Measurements from ENCODE around the gene FBXL13. TPM values are rescaled to one million over a fixed set of nuclear protein-coding genes. Genes with fewer than 3 reads are reported as not detected.

The FBXL13 gene
- total and polyA plus RNA-seq, 4 experiments from 2014 or later, result 0.10 to 2.2 (median 0.49) TPM; not detected in 1

- Histone ChIP-seq H3K4me3 (ENCODE audit: low read length in 2 of 2) (no peak overlapping the region), H3K27ac (ENCODE audit: low read depth, low read length) (no peak overlapping the region), H3K9me3 (ENCODE audit: control insufficient read depth in 1 of 2, low read length in 2 of 2) (no peaks in the 10 kb centered on the region), H3K27me3 (ENCODE audit: insufficient read depth, low read length) (no peaks in the 10 kb centered on the region), H3K4me1 (ENCODE audit: insufficient read depth, low read length) (no peaks in the 10 kb centered on the region), H3K36me3 (ENCODE audit: insufficient read depth, low read length) (no peaks in the 10 kb centered on the region)
- intact Hi-C loops (cut with micrococcal nuclease), result no loop called here
- ChIA-PET CTCF (ENCODE audit: partially characterized antibody) (no interaction called here), POLR2A (ENCODE audit: partially characterized antibody) (no interaction called here)
- Mint-ChIP-seq H3K27me3 (no peaks in the 10 kb centered on the region), H3K27ac (no peak overlapping the region), H3K9me3 (peaks cover 0 to 2% (median 0%) of the 10 kb centered on the region in 8 donors), H3K36me3 (no peaks in the 10 kb centered on the region), H3K4me1 (no peaks in the 10 kb centered on the region), H3K4me3 (no peak overlapping the region)
- no peak for DNase-seq
These were observed 81.5 kb downstream of the FBXL13 start for GRCh38 chr7:102992938-102993717.

GRCh38 chr7:102992509-102992937 is 82.1 kb downstream of the FBXL13 start:
- DNase-seq, result no peak
- no peak overlapping the region for H3K4me3 ChIP-seq (ENCODE audit: low read length in 2 of 2)
- no peaks in the 10 kb centered on the region for H3K9me3 ChIP-seq (ENCODE audit: control insufficient read depth in 1 of 2, low read length in 2 of 2)
- intact Hi-C loops (cut with micrococcal nuclease), result no loop called here
- H3K27ac ChIP-seq (ENCODE audit: low read depth, low read length), result no peak overlapping the region
- ChIA-PET POLR2A (ENCODE audit: partially characterized antibody) (no interaction called here), CTCF (ENCODE audit: partially characterized antibody) (no interaction called here)
- no peaks in the 10 kb centered on the region for H3K36me3 ChIP-seq (ENCODE audit: insufficient read depth, low read length)
- no peaks in the 10 kb centered on the region for H3K4me1 ChIP-seq (ENCODE audit: insufficient read depth, low read length)
- no peaks in the 10 kb centered on the region for H3K36me3 Mint-ChIP-seq
- H3K27ac Mint-ChIP-seq, result no peak overlapping the region
- no peaks in the 10 kb centered on the region for H3K27me3 Mint-ChIP-seq
- H3K9me3 Mint-ChIP-seq, result peaks cover 0 to 2% (median 0%) of the 10 kb centered on the region in 8 donors
- no peaks in the 10 kb centered on the region for H3K4me1 Mint-ChIP-seq
- H3K4me3 Mint-ChIP-seq, result no peak overlapping the region
- H3K27me3 ChIP-seq (ENCODE audit: insufficient read depth, low read length), result no peaks in the 10 kb centered on the region

GRCh38 chr7:102991540-102992214 is 82.9 kb downstream of the FBXL13 start:
- no peaks in the 10 kb centered on the region for H3K36me3 ChIP-seq (ENCODE audit: insufficient read depth, low read length)
- H3K4me1 ChIP-seq (ENCODE audit: insufficient read depth, low read length), result no peaks in the 10 kb centered on the region
- H3K4me3 Mint-ChIP-seq, result no peak overlapping the region
- no peaks in the 10 kb centered on the region for H3K27me3 ChIP-seq (ENCODE audit: insufficient read depth, low read length)
- no peak for DNase-seq
- intact Hi-C loops (cut with micrococcal nuclease), result no loop called here
- H3K36me3 Mint-ChIP-seq, result no peaks in the 10 kb centered on the region
- no peaks in the 10 kb centered on the region for H3K9me3 Mint-ChIP-seq
- H3K4me3 ChIP-seq (ENCODE audit: low read length in 2 of 2), result no peak overlapping the region
- no peak overlapping the region for H3K27ac Mint-ChIP-seq
- H3K4me1 Mint-ChIP-seq, result no peaks in the 10 kb centered on the region
- H3K27ac ChIP-seq (ENCODE audit: low read depth, low read length), result no peak overlapping the region
- H3K27me3 Mint-ChIP-seq, result no peaks in the 10 kb centered on the region
- POLR2A ChIA-PET (ENCODE audit: partially characterized antibody), result no interaction called here
- no peaks in the 10 kb centered on the region for H3K9me3 ChIP-seq (ENCODE audit: control insufficient read depth in 1 of 2, low read length in 2 of 2)
- CTCF ChIA-PET (ENCODE audit: partially characterized antibody), result no interaction called here

- H3K27ac ChIP-seq (ENCODE audit: low read depth, low read length), result no peak overlapping the region
- Mint-ChIP-seq H3K4me3 (no peak overlapping the region), H3K27ac (no peak overlapping the region), H3K36me3 (no peaks in the 10 kb centered on the region), H3K4me1 (no peaks in the 10 kb centered on the region), H3K27me3 (no peaks in the 10 kb centered on the region), H3K9me3 (no peaks in the 10 kb centered on the region)
- no peaks in the 10 kb centered on the region for H3K9me3 ChIP-seq (ENCODE audit: control insufficient read depth in 1 of 2, low read length in 2 of 2)
- H3K27me3 ChIP-seq (ENCODE audit: insufficient read depth, low read length), result no peaks in the 10 kb centered on the region
- no peak overlapping the region for H3K4me3 ChIP-seq (ENCODE audit: low read length in 2 of 2)
- no peak for DNase-seq
- H3K4me1 ChIP-seq (ENCODE audit: insufficient read depth, low read length), result no peaks in the 10 kb centered on the region
- ChIA-PET POLR2A (ENCODE audit: partially characterized antibody) (no interaction called here), CTCF (ENCODE audit: partially characterized antibody) (no interaction called here)
- H3K36me3 ChIP-seq (ENCODE audit: insufficient read depth, low read length), result no peaks in the 10 kb centered on the region
- intact Hi-C loops (cut with micrococcal nuclease), result no loop called here
These were observed 83.5 kb downstream of the FBXL13 start for GRCh38 chr7:102991077-102991539.

GRCh38 chr7:102990642-102991041 is 84.0 kb downstream of the FBXL13 start:
- intact Hi-C loops (cut with micrococcal nuclease), result no loop called here
- CTCF ChIA-PET (ENCODE audit: partially characterized antibody), result no interaction called here

GRCh38 chr7:102988631-102989560 is 85.7 kb downstream of the FBXL13 start:
- no peaks in the 10 kb centered on the region for H3K27me3 ChIP-seq (ENCODE audit: insufficient read depth, low read length)
- Mint-ChIP-seq H3K4me3 (no peak overlapping the region), H3K27ac (no peak overlapping the region), H3K36me3 (no peaks in the 10 kb centered on the region), H3K4me1 (no peaks in the 10 kb centered on the region), H3K27me3 (peaks cover 0 to 1% of the 10 kb centered on the region in 2 donors), H3K9me3 (no peaks in the 10 kb centered on the region)
- no peak overlapping the region for H3K4me3 ChIP-seq (ENCODE audit: low read length in 2 of 2)
- POLR2A ChIA-PET (ENCODE audit: partially characterized antibody), result no interaction called here
- H3K9me3 ChIP-seq (ENCODE audit: control insufficient read depth in 1 of 2, low read length in 2 of 2), result no peaks in the 10 kb centered on the region
- CTCF ChIA-PET (ENCODE audit: partially characterized antibody), result no interaction called here
- H3K36me3 ChIP-seq (ENCODE audit: insufficient read depth, low read length), result no peaks in the 10 kb centered on the region
- intact Hi-C loops (cut with micrococcal nuclease), result no loop called here
- no peak for DNase-seq
- no peak overlapping the region for H3K27ac ChIP-seq (ENCODE audit: low read depth, low read length)
- H3K4me1 ChIP-seq (ENCODE audit: insufficient read depth, low read length), result no peaks in the 10 kb centered on the region

More at GRCh38 chr7:102990642-102991041, 84.0 kb downstream of the FBXL13 start:
- no peak for DNase-seq
- no peak overlapping the region for H3K4me3 ChIP-seq (ENCODE audit: low read length in 2 of 2)
- no peak overlapping the region for H3K4me3 Mint-ChIP-seq
- H3K27ac Mint-ChIP-seq, result no peak overlapping the region
- no peaks in the 10 kb centered on the region for H3K36me3 ChIP-seq (ENCODE audit: insufficient read depth, low read length)
- no peaks in the 10 kb centered on the region for H3K9me3 Mint-ChIP-seq
- H3K9me3 ChIP-seq (ENCODE audit: control insufficient read depth in 1 of 2, low read length in 2 of 2), result no peaks in the 10 kb centered on the region
- H3K27ac ChIP-seq (ENCODE audit: low read depth, low read length), result no peak overlapping the region
- no peaks in the 10 kb centered on the region for H3K27me3 ChIP-seq (ENCODE audit: insufficient read depth, low read length)
- no peaks in the 10 kb centered on the region for H3K27me3 Mint-ChIP-seq
- no peaks in the 10 kb centered on the region for H3K4me1 Mint-ChIP-seq
- POLR2A ChIA-PET (ENCODE audit: partially characterized antibody), result no interaction called here
- H3K36me3 Mint-ChIP-seq, result no peaks in the 10 kb centered on the region
- no peaks in the 10 kb centered on the region for H3K4me1 ChIP-seq (ENCODE audit: insufficient read depth, low read length)

- H3K36me3 ChIP-seq (ENCODE audit: insufficient read depth, low read length), result no peaks in the 10 kb centered on the region
- ChIA-PET POLR2A (ENCODE audit: partially characterized antibody) (no interaction called here), CTCF (ENCODE audit: partially characterized antibody) (no interaction called here)
- H3K27me3 ChIP-seq (ENCODE audit: insufficient read depth, low read length), result no peaks in the 10 kb centered on the region
- no peaks in the 10 kb centered on the region for H3K4me1 Mint-ChIP-seq
- H3K27ac Mint-ChIP-seq, result no peak overlapping the region
- no peaks in the 10 kb centered on the region for H3K4me1 ChIP-seq (ENCODE audit: insufficient read depth, low read length)
- no peak overlapping the region for H3K27ac ChIP-seq (ENCODE audit: low read depth, low read length)
- no peak for DNase-seq
- H3K27me3 Mint-ChIP-seq, result peaks cover 0 to 1% of the 10 kb centered on the region in 2 donors
- H3K4me3 ChIP-seq (ENCODE audit: low read length in 2 of 2), result no peak overlapping the region
- no peaks in the 10 kb centered on the region for H3K9me3 Mint-ChIP-seq
- H3K9me3 ChIP-seq (ENCODE audit: control insufficient read depth in 1 of 2, low read length in 2 of 2), result no peaks in the 10 kb centered on the region
- intact Hi-C loops (cut with micrococcal nuclease), result no loop called here
- H3K4me3 Mint-ChIP-seq, result no peak overlapping the region
- no peaks in the 10 kb centered on the region for H3K36me3 Mint-ChIP-seq
These were observed 86.5 kb downstream of the FBXL13 start for GRCh38 chr7:102988088-102988487.
